Tibial artery (tissue), 4 donors: Measurements from ENCODE around the gene GPR35.

Experiments
- DNase-seq, 2 donors: peaks; one replicate each; pipeline ENCODE4 v3.0.0-alpha.2; 2019
- H3K27ac ChIP-seq, 2 donors: fragments of 200-600 bp; sonication (generic) in 1 of 2; 1 replicate in 1 of 2; 2 replicates in 1 of 2; pipeline ENCODE4 v1.5.1; 2018 to 2019; ENCODE audit warnings: mild to moderate bottlenecking in 1 of 2
- H3K27me3 ChIP-seq, 2 donors: fragments of 200-600 bp; sonication (generic) in 1 of 2; one replicate each; pipeline versions ENCODE4 v1.5.1 to v1.6.0; 2016 to 2019
- H3K36me3 ChIP-seq, 3 donors: fragments of 200-600 bp; sonication (generic) in 2 of 3; one replicate each; pipeline ENCODE4 v1.5.1; 2016 to 2019; ENCODE audit warnings: mild to moderate bottlenecking in 2 of 3
- H3K4me1 ChIP-seq, 4 donors: fragments of 200-600 bp; sonication (generic) in 2 of 4; 1 replicate in 3 of 4; 2 replicates in 1 of 4; pipeline ENCODE4 v1.5.1; 2016 to 2019
- H3K4me3 ChIP-seq, 2 donors: fragments of 200-600 bp; sonication (generic) in 1 of 2; 1 replicate in 1 of 2; 2 replicates in 1 of 2; pipeline ENCODE4 v1.5.1; 2018 to 2019; ENCODE audit warnings: mild to moderate bottlenecking in 2 of 2
- H3K9me3 ChIP-seq, 3 donors: fragments of 200-600 bp; sonication (generic) in 1 of 3; one replicate each; pipeline ENCODE4 v1.5.1; 2016 to 2019
- intact Hi-C: fragments of 100-400 bp; cut with DNase I; formaldehyde crosslinking; loops from one replicate; pipeline ENCODE4 v1.15.0; 2023; ENCODE audit warnings: low total_unique reads
- TF ChIP-seq, protein P1 (sequence below), 2 experiments: fragments of 200-600 bp in 1 of 2; fragments of 450-650 bp in 1 of 2; IDR thresholded peaks; one replicate each; pipeline ENCODE4 v1.5.1; 2017 to 2019; ENCODE audit warnings: antibody characterized with exemption in 2 of 2, mild to moderate bottlenecking in 1 of 2, moderate library complexity in 1 of 2

Gene GPR35

DNA sequence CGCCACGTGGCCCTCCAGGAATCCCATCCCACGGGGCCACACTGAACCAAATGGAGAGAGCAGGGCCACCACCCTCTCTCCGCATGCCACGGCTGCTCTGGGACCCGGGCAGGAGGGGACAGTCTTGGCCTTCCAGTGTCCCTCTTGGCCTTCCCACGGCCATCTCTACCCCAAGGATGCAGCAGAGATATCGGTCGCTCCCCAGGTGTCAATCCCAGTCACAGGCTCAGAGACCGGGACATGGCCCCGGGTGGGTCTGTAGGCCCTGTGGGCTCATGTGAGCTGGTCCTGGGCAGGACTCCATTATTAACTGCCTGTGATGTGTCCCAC is 23.5 kb upstream of the GPR35 start:
- Histone ChIP-seq H3K27ac (no peak overlapping the region), H3K4me3 (no peak overlapping the region), H3K27me3 (no peaks in the 10 kb centered on the region), H3K9me3 (no peaks in the 10 kb centered on the region), H3K36me3 (peaks cover 13 to 50% (median 22%) of the 10 kb centered on the region in 3 donors), H3K4me1 (peaks cover 0 to 10% (median 4%) of the 10 kb centered on the region in 4 donors)
- TF ChIP-seq, protein P1, sequence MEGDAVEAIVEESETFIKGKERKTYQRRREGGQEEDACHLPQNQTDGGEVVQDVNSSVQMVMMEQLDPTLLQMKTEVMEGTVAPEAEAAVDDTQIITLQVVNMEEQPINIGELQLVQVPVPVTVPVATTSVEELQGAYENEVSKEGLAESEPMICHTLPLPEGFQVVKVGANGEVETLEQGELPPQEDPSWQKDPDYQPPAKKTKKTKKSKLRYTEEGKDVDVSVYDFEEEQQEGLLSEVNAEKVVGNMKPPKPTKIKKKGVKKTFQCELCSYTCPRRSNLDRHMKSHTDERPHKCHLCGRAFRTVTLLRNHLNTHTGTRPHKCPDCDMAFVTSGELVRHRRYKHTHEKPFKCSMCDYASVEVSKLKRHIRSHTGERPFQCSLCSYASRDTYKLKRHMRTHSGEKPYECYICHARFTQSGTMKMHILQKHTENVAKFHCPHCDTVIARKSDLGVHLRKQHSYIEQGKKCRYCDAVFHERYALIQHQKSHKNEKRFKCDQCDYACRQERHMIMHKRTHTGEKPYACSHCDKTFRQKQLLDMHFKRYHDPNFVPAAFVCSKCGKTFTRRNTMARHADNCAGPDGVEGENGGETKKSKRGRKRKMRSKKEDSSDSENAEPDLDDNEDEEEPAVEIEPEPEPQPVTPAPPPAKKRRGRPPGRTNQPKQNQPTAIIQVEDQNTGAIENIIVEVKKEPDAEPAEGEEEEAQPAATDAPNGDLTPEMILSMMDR (IDR thresholded peaks at IDR 0.05), result no peak
- intact Hi-C loops, result no loop called here
- peak in 1 of 2 donors; percentile 51 for DNase-seq

DNA sequence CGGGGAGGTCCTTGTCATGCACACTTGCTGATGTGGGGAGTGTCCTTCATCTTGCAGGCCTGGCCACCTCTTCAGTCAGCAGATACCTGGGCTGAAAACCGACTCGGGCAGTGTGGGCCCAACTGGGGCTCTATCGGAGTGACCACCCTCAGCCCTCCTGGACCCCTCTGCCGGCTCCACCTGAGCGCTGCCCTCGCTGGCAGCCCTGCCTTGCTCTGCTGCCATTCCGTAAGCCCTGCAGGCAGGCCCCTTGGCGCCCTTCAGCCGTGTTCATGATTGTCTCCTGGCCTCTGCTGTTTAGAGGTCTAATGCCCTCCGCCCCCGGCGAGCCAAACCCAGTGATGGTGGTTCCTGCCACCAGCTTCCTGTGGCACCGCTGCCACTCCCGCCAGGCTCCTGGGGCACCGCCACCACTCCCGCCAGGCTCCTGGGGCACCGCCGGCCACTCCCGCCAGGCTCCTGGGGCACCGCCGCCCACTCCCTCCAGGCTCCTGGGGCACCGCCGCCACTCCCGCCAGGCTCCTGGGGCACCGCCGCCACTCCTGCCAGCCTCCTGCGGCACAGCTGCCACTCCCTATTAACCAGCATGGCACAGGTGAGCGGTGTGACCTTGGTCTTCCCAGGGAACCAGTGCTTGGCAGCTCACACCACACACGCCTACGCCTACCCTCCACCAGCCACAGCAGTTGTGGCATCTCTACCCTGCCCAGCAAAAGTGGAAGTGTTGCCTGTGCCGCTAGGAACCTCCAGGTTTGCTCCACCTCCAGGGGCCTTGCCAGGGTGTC is 22.8 kb upstream of the GPR35 start:
- Histone ChIP-seq H3K36me3 (peaks cover 13 to 50% (median 21%) of the 10 kb centered on the region in 3 donors), H3K4me3 (no peak overlapping the region), H3K27ac (no peak overlapping the region), H3K27me3 (no peaks in the 10 kb centered on the region), H3K4me1 (peaks cover 0 to 7% (median 3%) of the 10 kb centered on the region in 4 donors), H3K9me3 (no peaks in the 10 kb centered on the region)
- TF ChIP-seq, protein P1 (IDR thresholded peaks at IDR 0.05), result no peak
- DNase-seq, result peak in 1 of 2 donors; percentile 60
- intact Hi-C loops, result no loop called here

DNA sequence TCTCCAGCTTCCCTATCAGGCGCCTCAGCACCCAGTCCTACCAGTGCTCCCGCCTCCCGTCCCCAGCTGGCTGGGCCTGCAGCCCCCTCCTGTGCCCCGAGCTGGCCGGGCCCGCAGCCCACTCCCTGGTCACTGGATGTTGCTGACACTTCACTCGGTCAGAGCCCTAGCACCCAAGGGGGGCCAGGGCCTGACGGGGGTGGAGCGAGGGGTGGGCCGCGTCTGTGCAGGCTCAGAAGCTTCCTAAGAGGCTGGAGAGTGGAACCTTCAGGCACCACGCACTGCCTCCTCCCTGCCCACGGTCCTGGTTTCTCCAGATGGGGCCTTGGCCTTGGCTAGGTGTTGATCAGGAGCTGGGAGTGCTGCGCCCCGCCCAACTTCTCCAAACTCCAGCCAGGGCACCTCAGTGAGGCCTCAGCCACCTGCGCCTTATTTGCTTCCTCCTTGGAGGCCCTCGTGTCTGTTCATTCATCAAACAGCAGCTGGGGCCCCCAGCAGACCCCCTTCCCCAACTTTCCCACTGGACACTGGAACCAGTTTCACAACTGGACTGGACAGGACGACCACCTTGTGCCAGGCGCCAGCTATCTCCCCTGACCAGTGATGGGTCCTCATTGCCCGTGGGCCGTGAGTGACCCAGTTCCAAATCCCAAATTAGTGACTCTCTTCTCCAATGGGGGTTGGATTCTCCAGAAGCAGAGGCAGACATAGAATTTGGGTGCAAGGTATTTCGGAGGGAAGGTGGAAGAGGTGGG is 22.0 kb upstream of the GPR35 start:
- TF ChIP-seq, protein P1 (IDR thresholded peaks at IDR 0.05), result no peak
- intact Hi-C loops, result no loop called here
- DNase-seq, result peak in 1 of 2 donors; percentile 40

DNA sequence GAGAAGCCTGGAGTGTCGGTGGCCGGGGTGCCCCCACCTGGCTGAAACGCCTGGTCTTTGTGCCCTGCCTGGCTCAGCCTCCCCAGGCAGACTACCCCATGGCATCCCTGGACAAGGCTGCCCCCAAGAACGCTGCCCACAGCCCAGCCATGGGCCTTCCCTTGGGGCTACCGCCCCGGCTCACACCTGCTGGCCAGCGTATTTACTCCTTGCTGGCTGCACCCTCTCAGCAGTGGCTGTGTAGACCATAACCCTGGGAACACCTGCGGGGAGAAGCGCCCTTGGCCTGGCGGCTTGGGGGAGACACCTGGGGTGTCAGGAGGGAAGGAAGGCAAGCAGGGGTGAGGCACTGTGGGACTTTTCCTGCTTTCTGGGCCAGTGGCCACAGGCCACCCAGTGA is 21.4 kb upstream of the GPR35 start:
- no peak overlapping the region for H3K27ac ChIP-seq
- DNase-seq, result peak in 1 of 2 donors; percentile 53
- no peaks in the 10 kb centered on the region for H3K27me3 ChIP-seq
- peaks cover 0 to 7% (median 3%) of the 10 kb centered on the region in 4 donors for H3K4me1 ChIP-seq
- H3K4me3 ChIP-seq, result no peak overlapping the region
- TF ChIP-seq, protein P1 (IDR thresholded peaks at IDR 0.05), result no peak
- peaks cover under 1 to 36% (median 7%) of the 10 kb centered on the region in 3 donors for H3K36me3 ChIP-seq
- H3K9me3 ChIP-seq, result no peaks in the 10 kb centered on the region
- intact Hi-C loops, result no loop called here

More for the DNA sequence above, 22.0 kb upstream of the GPR35 start:
- peaks cover 6 to 42% (median 13%) of the 10 kb centered on the region in 3 donors for H3K36me3 ChIP-seq
- no peaks in the 10 kb centered on the region for H3K27me3 ChIP-seq
- peaks cover 0 to 7% (median 3%) of the 10 kb centered on the region in 4 donors for H3K4me1 ChIP-seq
- H3K27ac ChIP-seq, result no peak overlapping the region
- no peaks in the 10 kb centered on the region for H3K9me3 ChIP-seq
- H3K4me3 ChIP-seq, result no peak overlapping the region

DNA sequence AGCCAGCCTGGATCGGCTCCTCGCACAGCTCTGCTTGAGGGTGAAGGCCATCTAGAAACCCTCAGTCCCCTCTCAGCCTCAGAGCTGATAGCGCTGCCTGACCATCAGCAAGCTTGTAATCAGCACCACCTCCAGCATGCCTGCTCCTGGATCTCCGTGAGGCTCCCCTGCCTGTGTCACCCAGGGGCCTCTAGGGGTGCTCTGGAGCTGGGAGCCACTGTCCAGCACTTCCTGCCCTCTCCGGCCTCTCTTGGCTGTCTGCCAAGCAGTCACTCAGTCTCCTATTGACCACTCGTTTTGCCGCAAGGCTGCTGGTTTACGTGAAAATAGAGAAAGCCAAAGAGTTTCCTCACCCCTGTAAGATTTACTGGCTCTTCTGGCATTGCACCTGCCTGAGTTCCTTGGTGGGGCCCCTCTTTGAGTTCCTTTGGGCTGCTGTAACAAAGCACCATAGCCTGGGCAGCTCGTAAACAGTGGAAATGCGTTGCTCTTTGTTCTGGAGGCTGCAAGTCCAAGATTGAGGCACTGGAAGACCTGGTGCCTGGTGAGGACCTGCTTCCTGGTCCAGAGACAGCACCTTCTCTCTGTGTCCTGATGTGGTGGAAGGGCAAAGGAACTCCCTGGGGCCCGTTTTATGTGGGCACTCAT is 20.9 kb upstream of the GPR35 start:
- Histone ChIP-seq H3K36me3 (peaks cover 0 to 30% (median 2%) of the 10 kb centered on the region in 3 donors), H3K4me3 (no peak overlapping the region), H3K4me1 (peaks cover 0 to 7% (median 3%) of the 10 kb centered on the region in 4 donors), H3K9me3 (no peaks in the 10 kb centered on the region), H3K27ac (no peak overlapping the region), H3K27me3 (no peaks in the 10 kb centered on the region)
- intact Hi-C loops, result no loop called here
- DNase-seq, result peak; percentile 74 to 83
- TF ChIP-seq, protein P1 (IDR thresholded peaks at IDR 0.05), result peak; percentile 39 to 56
